GM19099 (cell line): ENCODE measurements around the gene ART5.

Experiments
- POLR2A ChIP-seq: IDR thresholded peaks from 3 replicates; pipeline ENCODE4 v1.6.1; 2011; ENCODE audit warnings: low read depth; ENCODE audit not compliant: insufficient read length; ENCODE audit errors: extremely low read depth

The ART5 gene

GRCh38 chr11:3605283-3605662 is 36.5 kb downstream of the ART5 start:
- TF ChIP-seq POLR2A, result no peak

- no peak for TF ChIP-seq POLR2A
Measured at GRCh38 chr11:3604167-3604566, 37.6 kb downstream of the ART5 start.
